Measurements from ENCODE around the gene XRCC5. TPM values are rescaled to one million over a fixed set of nuclear protein-coding genes. Genes with fewer than 3 reads are reported as not detected.

Gene XRCC5
- total RNA-seq, 4 donors from 2014 or later: 134 to 164 (median 147) TPM

- WGBS, 2 donors: 99 to 100% methylated on average over 3 of the region's 3 CpGs
- Histone ChIP-seq H3K36me3 (peaks cover 0 to 72% (median 22%) of the 10 kb centered on the region in 3 donors), H3K27me3 (no peaks in the 10 kb centered on the region)
These were observed 46.8 kb downstream of the XRCC5 start for GRCh38 chr2:216155954-216156353.

GRCh38 chr2:216156822-216157221 lies 47.7 kb downstream of the XRCC5 start:
- 95 to 97% methylated on average over 13 of the region's 13 CpGs for WGBS, 2 donors
- DNase-seq (ENCODE audit: low spot score in 2 of 2): no peak
- TF ChIP-seq CTCF (IDR thresholded peaks at IDR 0.05): no peak
- no peak for TF ChIP-seq EP300 (IDR thresholded peaks at IDR 0.05)
- no peak for TF ChIP-seq POLR2A (IDR thresholded peaks at IDR 0.05)
- H3K27me3 ChIP-seq: no peaks in the 10 kb centered on the region
- H3K4me1 ChIP-seq: peaks cover 0 to 25% (median 0%) of the 10 kb centered on the region in 4 donors
- H3K4me3 ChIP-seq: no peak overlapping the region
- H3K36me3 ChIP-seq: peaks cover 0 to 72% (median 30%) of the 10 kb centered on the region in 3 donors
- H3K9me3 ChIP-seq: no peaks in the 10 kb centered on the region
- H3K27ac ChIP-seq: no peak overlapping the region

More at GRCh38 chr2:216155954-216156353, 46.8 kb downstream of the XRCC5 start:
- H3K9me3 ChIP-seq: no peaks in the 10 kb centered on the region
- TF ChIP-seq EP300 (IDR thresholded peaks at IDR 0.05) (no peak), CTCF (IDR thresholded peaks at IDR 0.05) (no peak), POLR2A (IDR thresholded peaks at IDR 0.05) (no peak)
- no peak for DNase-seq (ENCODE audit: low spot score in 2 of 2)
- no peak overlapping the region for H3K27ac ChIP-seq
- no peak overlapping the region for H3K4me3 ChIP-seq
- peaks cover 0 to 25% (median 0%) of the 10 kb centered on the region in 4 donors for H3K4me1 ChIP-seq

GRCh38 chr2:216159144-216159543 lies 50.0 kb downstream of the XRCC5 start:
- no peak overlapping the region for H3K4me3 ChIP-seq
- H3K9me3 ChIP-seq: no peaks in the 10 kb centered on the region
- H3K36me3 ChIP-seq: peaks cover 0 to 75% (median 49%) of the 10 kb centered on the region in 3 donors
- DNase-seq (ENCODE audit: low spot score in 2 of 2): no peak
- TF ChIP-seq EP300 (IDR thresholded peaks at IDR 0.05) (no peak), POLR2A (IDR thresholded peaks at IDR 0.05) (no peak), CTCF (IDR thresholded peaks at IDR 0.05) (no peak)
- H3K27me3 ChIP-seq: no peaks in the 10 kb centered on the region
- WGBS, 2 donors: 61 to 72% methylated on average over 2 of the region's 2 CpGs
- H3K4me1 ChIP-seq: peaks cover 0 to 25% (median 0%) of the 10 kb centered on the region in 4 donors
- H3K27ac ChIP-seq: no peak overlapping the region

GRCh38 chr2:216159646-216160045 lies 50.5 kb downstream of the XRCC5 start:
- TF ChIP-seq CTCF (IDR thresholded peaks at IDR 0.05) (no peak), EP300 (IDR thresholded peaks at IDR 0.05) (no peak), POLR2A (IDR thresholded peaks at IDR 0.05) (no peak)
- no peaks in the 10 kb centered on the region for H3K9me3 ChIP-seq
- no peaks in the 10 kb centered on the region for H3K27me3 ChIP-seq
- H3K27ac ChIP-seq: peak overlapping the region in 1 of 4 donors; percentile 20
- no peak for DNase-seq (ENCODE audit: low spot score in 2 of 2)
- no peak overlapping the region for H3K4me3 ChIP-seq
- H3K4me1 ChIP-seq: peaks cover 0 to 25% (median 0%) of the 10 kb centered on the region in 4 donors
- H3K36me3 ChIP-seq: peaks cover 0 to 78% (median 51%) of the 10 kb centered on the region in 3 donors
- 48 to 70% methylated on average over 1 of the region's 1 CpG for WGBS, 2 donors

DNA sequence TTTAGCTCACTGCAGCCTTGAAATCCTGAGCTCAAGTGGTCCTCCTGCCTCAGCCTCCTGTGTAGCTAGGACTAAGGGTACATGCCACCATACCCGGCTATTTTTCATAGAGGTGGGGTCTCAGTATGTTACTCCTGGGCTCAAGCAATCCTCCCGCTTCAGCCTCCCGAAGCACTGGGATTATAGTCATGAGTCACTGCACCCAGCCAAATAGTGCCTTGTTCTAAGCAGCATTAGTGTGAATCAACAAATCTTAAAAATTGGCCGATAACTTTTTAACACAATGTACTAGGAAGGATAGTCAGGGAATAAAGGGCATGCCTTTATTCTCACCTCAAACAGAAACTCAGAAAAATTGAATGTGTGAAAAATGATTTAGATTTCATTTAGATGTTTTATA lies 51.6 kb downstream of the XRCC5 start:
- no peak overlapping the region for H3K4me3 ChIP-seq
- TF ChIP-seq POLR2A (IDR thresholded peaks at IDR 0.05) (no peak), CTCF (IDR thresholded peaks at IDR 0.05) (no peak)
- peaks cover 0 to 25% (median 0%) of the 10 kb centered on the region in 4 donors for H3K4me1 ChIP-seq
- no peak overlapping the region for H3K27ac ChIP-seq
- peaks cover 0 to 75% (median 57%) of the 10 kb centered on the region in 3 donors for H3K36me3 ChIP-seq
- DNase-seq (ENCODE audit: low spot score in 2 of 2): no peak
- no peaks in the 10 kb centered on the region for H3K27me3 ChIP-seq
- WGBS, 2 donors: 92 to 98% methylated on average over 4 of the region's 4 CpGs
- no peaks in the 10 kb centered on the region for H3K9me3 ChIP-seq

Measured in tibial nerve (tissue), 4 donors.